Heart right ventricle (tissue), 16 donors: ENCODE measurements around the gene WFDC5. TPM values are rescaled to one million over a fixed set of nuclear protein-coding genes. Genes with fewer than 3 reads are reported as not detected.

ENCODE experiments used
- ATAC-seq, 8 donors: fragments of 200-7000 bp; cut with Tn5 transposase; one replicate each; pipeline ENCODE4 v1.9.1; 2020; ENCODE audit warnings: mild to moderate bottlenecking in 8 of 8, moderate library complexity in 8 of 8, moderate number of reproducible peaks in 1 of 8
- DNase-seq, 2 donors: peaks; one replicate each; pipeline ENCODE4 v3.0.0-alpha.2; 2020
- H3K27ac ChIP-seq, 10 donors: fragments of 200-600 bp; sonication (generic) in 2 of 10; one replicate each; pipeline versions ENCODE4 v1.5.0 to v1.8.0; 2020 to 2022; ENCODE audit warnings: mild to moderate bottlenecking in 3 of 10
- H3K27me3 ChIP-seq, 7 donors: fragments of 200-600 bp; one replicate each; pipeline ENCODE4 v1.8.0; 2021 to 2022; ENCODE audit warnings: mild to moderate bottlenecking in 2 of 7
- H3K36me3 ChIP-seq, 9 donors: fragments of 200-600 bp; sonication (generic) in 1 of 9; one replicate each; pipeline versions ENCODE4 v1.5.0 to v1.8.0; 2020 to 2022; ENCODE audit warnings: mild to moderate bottlenecking in 2 of 9
- H3K4me1 ChIP-seq, 9 donors: fragments of 200-600 bp; sonication (generic) in 1 of 9; one replicate each; pipeline versions ENCODE4 v1.5.0 to v1.8.0; 2020 to 2022; ENCODE audit warnings: mild to moderate bottlenecking in 4 of 9
- H3K4me3 ChIP-seq, 10 donors: fragments of 200-600 bp; sonication (generic) in 2 of 10; one replicate each; pipeline versions ENCODE4 v1.5.0 to v1.8.0; 2020 to 2022; ENCODE audit warnings: mild to moderate bottlenecking in 7 of 10, moderate library complexity in 2 of 10
- H3K9me3 ChIP-seq, 11 donors: fragments of 200-600 bp in 10 of 11; sonication (generic) in 2 of 11; one replicate each; pipeline versions ENCODE4 v1.5.0 to v1.8.0; 2013 to 2022; ENCODE audit warnings: mild to moderate bottlenecking in 2 of 11, control low read depth in 1 of 11, moderate library complexity in 1 of 11
- WGBS, 2 donors: extraction: QIAGEN DNeasy Blood & Tissue Kit; methylation state at CpG; one replicate each; pipeline ENCODE4 v1.1.7; 2013; ENCODE audit warnings: inconsistent platforms in 1 of 2; 5-methylcytosine and 5-hydroxymethylcytosine counted together
- intact Hi-C, 10 donors: fragments of 100-400 bp; cut with DNase I; formaldehyde crosslinking; loops; one replicate each; pipeline versions ENCODE4 v1.11.1 to v1.14.2; 2022
- polyA plus RNA-seq, 2 donors: library from polyadenylated mRNA; stranded (reverse); fragments of 200-250 nt; gene quantifications; one replicate each; pipeline ENCODE4 v1.2.3, GENCODE V29; 2013
- total RNA-seq, 10 donors: library from RNA; stranded (reverse); fragmentation: NEBNext Ultra II Directional in 3 of 10; extraction: Animal tissue kit (Norgen Biotek cat#: 25700) in 3 of 10; gene quantifications; one replicate each; pipeline versions ENCODE4 v1.2.1 to v1.2.4, GENCODE V29; 2021 to 2023
- TF ChIP-seq, protein P1 (sequence below), 9 donors: fragments of 200-600 bp; sonication (generic) in 2 of 9; IDR thresholded peaks; one replicate each; pipeline versions ENCODE4 v1.5.0 to v1.8.0; 2021 to 2022; ENCODE audit warnings: antibody characterized with exemption in 9 of 9, mild to moderate bottlenecking in 5 of 9, moderate library complexity in 1 of 9
- donor health status: Arrhythmogenic right ventricular cardiomyopathy.
- donor health status: ischemic (EF 13 %, LVEDD 7.1; RV severe dilation, severe dysfunction).
- donor health status: healthy with polysubstance abuse.
- donor health status: DM: no; HTN: yes; CAD: no.
- donor health status: DM: no; HTN: no; CAD: no.
- donor health status: ischemic (EF 25% LVEDD 6.9; RV normal size, moderate dysfunction).
- donor health status: ischemic (EF 25% LVEDD 5.7; RV mildly dilated, moderate dysfunction).
- donor health status: healthy.
- donor health status: DM: yes; HTN: yes; CAD: no.
- donor health status: Ischemic cardiomyopathy.
- donor health status: ischemic (EF 35%, LVEDD 5.7; RV mildly dilated, moderate dysfunction).
- donor health status: nonischemic (EF 11% LVEDD 7.7; RV severe dilation, severe dysfunction).
- donor health status: DM: yes; HTN: yes; CAD: no.
- donor health status: PGD.
- donor health status: ischemic (EF 29% LVEDD 5.4; RV normal size, mild dysfunction).
- donor health status: nonischemic (EF 23%, LVEDD 6.1; RV moderate dilation, normal function).

WFDC5 gene
- total and polyA plus RNA-seq, 12 donors = not detected

DNA sequence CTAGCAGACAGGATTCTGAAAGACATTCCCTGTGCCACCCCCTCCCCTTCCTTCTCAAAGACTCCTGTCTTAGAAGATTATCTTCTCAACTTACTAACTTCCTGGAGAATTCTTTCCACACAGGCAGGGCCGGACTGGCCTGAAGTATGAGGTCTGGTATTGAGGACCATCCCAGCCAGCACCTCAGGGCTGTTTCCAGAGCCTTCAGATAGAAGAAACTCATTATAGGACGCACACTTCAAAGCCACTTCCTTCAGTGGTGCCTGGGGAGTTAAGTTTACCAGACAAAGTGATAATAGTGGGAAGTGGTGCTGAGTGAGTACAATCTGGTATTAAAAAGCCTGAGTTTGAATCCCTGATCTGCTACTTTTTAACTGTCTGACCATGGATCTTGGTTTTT, 29.7 kb downstream of the WFDC5 start:
- 41 to 44% methylated on average over 2 of the region's 2 CpGs for WGBS, 2 donors
- Histone ChIP-seq H3K27me3 (no peaks in the 10 kb centered on the region), H3K27ac (no peak overlapping the region), H3K4me3 (no peak overlapping the region), H3K4me1 (no peaks in the 10 kb centered on the region), H3K9me3 (peaks cover 0 to 21% (median 9%) of the 10 kb centered on the region in 11 donors), H3K36me3 (peaks cover 0 to 34% (median 8%) of the 10 kb centered on the region in 9 donors)
- no peak for DNase-seq
- ATAC-seq = no peak
- intact Hi-C loops = no loop called here
- TF ChIP-seq, protein P1, sequence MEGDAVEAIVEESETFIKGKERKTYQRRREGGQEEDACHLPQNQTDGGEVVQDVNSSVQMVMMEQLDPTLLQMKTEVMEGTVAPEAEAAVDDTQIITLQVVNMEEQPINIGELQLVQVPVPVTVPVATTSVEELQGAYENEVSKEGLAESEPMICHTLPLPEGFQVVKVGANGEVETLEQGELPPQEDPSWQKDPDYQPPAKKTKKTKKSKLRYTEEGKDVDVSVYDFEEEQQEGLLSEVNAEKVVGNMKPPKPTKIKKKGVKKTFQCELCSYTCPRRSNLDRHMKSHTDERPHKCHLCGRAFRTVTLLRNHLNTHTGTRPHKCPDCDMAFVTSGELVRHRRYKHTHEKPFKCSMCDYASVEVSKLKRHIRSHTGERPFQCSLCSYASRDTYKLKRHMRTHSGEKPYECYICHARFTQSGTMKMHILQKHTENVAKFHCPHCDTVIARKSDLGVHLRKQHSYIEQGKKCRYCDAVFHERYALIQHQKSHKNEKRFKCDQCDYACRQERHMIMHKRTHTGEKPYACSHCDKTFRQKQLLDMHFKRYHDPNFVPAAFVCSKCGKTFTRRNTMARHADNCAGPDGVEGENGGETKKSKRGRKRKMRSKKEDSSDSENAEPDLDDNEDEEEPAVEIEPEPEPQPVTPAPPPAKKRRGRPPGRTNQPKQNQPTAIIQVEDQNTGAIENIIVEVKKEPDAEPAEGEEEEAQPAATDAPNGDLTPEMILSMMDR (IDR thresholded peaks at IDR 0.05) = no peak

DNA sequence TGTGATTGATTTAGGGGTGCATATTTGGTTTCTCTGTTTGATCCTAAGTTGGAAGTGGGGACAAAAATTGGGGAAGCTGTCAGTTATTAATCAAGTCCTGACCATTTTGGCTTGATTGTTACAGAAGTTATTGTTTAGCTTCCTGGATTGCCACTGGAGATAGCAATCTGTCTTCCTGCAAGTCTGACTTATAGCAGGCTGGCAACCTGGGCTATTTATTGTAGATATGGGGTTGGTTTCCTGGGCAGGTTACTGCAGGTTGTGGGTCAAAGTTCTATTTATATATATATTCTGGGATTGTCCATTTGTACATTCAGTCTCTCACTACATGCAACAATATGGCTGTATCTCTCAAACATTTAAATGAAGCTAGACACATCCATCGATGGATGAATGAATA, 31.8 kb downstream of the WFDC5 start:
- TF ChIP-seq, protein P1 (IDR thresholded peaks at IDR 0.05) = no peak
- Histone ChIP-seq H3K27ac (no peak overlapping the region), H3K27me3 (no peaks in the 10 kb centered on the region), H3K4me1 (no peaks in the 10 kb centered on the region), H3K9me3 (peaks cover 0 to 21% (median 9%) of the 10 kb centered on the region in 11 donors), H3K36me3 (peaks cover 0 to 51% (median 8%) of the 10 kb centered on the region in 9 donors), H3K4me3 (no peak overlapping the region)
- ATAC-seq = no peak
- 97 to 100% methylated on average over 1 of the region's 1 CpG for WGBS, 2 donors
- DNase-seq = no peak
- intact Hi-C loops = no loop called here

DNA sequence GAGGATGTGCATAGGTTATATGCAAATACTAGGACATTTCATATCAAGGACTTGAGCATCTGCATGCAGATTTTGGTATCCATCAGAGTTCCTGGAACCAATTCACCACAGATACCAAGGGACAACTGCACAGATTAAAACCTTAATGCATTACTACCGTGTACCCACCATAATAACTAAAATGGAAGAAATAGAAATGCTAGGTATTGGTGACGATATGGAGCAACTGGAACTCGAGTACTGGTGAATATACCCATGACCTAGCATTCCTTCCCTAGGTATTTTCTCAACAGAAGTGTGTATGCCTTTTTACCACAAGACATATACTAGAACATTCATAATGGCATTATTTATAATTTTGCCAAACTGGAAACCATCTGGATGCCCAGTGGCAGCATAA, 32.5 kb downstream of the WFDC5 start:
- ATAC-seq (no peak), DNase-seq (no peak)
- H3K4me1 ChIP-seq = no peaks in the 10 kb centered on the region
- 98% methylated on average over 3 of the region's 3 CpGs for WGBS, 2 donors
- peaks cover 0 to 21% (median 9%) of the 10 kb centered on the region in 11 donors for H3K9me3 ChIP-seq
- peaks cover 0 to 58% (median 8%) of the 10 kb centered on the region in 9 donors for H3K36me3 ChIP-seq
- intact Hi-C loops = no loop called here
- TF ChIP-seq, protein P1 (IDR thresholded peaks at IDR 0.05) = no peak
- H3K27me3 ChIP-seq = no peaks in the 10 kb centered on the region
- no peak overlapping the region for H3K27ac ChIP-seq
- no peak overlapping the region for H3K4me3 ChIP-seq

DNA sequence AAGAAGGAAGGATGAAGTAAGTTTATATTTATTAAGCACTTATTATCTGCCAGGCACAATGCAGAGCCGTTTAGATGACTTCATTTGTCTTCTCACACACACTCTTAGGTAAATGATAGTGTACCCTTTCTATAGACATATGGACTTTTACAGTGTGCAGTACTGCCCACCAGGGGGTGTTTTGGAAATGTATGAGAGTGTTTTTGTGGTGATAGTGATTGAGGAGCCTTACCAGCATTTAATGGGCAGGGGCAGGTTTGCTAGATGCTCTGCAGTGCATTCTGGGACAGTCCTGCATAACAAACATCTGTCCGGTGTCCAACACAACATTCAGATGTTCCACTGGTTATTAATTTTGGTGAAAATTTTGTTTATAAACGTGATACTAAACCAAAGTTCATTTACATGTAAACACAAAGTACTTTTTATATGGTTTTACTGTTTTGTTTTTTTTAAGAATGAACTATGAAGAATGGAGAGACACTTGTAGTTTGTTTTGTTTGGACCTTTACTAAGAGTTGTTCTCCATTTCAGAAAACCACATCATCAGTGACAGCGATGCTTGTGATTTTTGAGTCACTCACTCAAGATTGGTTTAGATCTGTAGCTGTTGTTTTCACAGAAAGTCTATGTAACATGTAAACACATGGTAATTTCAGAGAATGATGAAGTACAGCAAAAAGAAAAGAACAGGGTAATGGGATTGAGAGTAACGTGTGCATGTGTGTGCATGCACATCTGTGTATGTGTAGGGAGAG, 33.9 kb downstream of the WFDC5 start:
- Histone ChIP-seq H3K9me3 (peaks cover 0 to 21% (median 9%) of the 10 kb centered on the region in 11 donors), H3K4me3 (no peak overlapping the region), H3K36me3 (peaks cover 0 to 72% (median 14%) of the 10 kb centered on the region in 9 donors), H3K27me3 (no peaks in the 10 kb centered on the region), H3K27ac (no peak overlapping the region), H3K4me1 (no peaks in the 10 kb centered on the region)
- TF ChIP-seq, protein P1 (IDR thresholded peaks at IDR 0.05) = peak in 2 of 9 donors; percentile 13 to 15
- no peak for DNase-seq
- 86 to 87% methylated on average over 5 of the region's 5 CpGs for WGBS, 2 donors
- intact Hi-C loops = no loop called here
- no peak for ATAC-seq
